ENCODE data around the gene EDEM1. TPM values are rescaled to one million over a fixed set of nuclear protein-coding genes. Genes with fewer than 3 reads are reported as not detected.

The EDEM1 gene
- total and polyA plus RNA-seq, 2 donors (not counting 1 experiment from before 2014, with no cell fraction given), result 58.3 to 167 TPM

DNA sequence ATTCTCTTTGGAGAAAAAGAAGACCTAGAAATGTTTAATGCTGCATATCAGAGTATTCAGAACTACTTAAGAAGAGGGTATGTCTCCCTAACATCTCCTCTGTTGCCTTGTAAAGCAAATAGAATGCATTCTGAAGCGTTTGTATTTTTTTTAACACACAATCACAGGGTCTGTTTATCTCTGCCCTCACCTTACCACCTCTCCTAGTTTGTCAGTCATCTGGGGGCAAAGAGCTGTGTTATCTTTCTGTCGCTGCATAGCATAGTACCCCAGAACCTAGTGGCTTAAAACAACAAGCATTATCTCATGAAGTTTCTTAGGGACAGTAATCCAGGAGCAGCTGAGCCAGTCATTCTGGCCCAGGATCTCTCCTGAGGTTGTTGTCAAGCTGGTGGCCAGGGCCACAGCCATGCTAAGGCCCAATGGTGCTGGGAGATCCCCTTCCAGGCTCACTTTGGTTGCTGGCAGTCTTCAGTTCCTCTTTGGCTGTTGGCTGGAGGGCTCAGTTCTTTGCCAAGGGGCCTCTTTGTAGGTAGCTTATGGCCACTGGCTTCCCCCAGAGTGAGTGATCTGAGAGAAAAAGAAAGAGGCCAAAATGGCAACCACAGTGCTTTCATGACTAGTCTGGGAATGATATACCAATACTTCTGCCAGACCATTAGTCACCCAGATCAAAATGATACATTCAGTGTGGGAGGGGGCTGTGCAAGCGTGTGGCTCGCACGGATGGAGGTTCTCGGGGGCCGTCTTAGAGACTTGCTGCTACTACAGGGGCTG lies 17.8 kb downstream of the EDEM1 start:
- H3K27ac ChIP-seq (ENCODE audit: low read length in 2 of 2), result peak overlapping the region; percentile 3 to 78
- Mint-ChIP-seq H3K9me3 (ENCODE audit: insufficient read depth) (no peaks in the 10 kb centered on the region), H3K4me1 (peaks cover 30% of the 10 kb centered on the region), H3K27ac (peak overlapping the region; percentile 90), H3K27me3 (no peaks in the 10 kb centered on the region), H3K4me3 (peak overlapping the region; percentile 71)
- no peak overlapping the region for H3K4me3 ChIP-seq (ENCODE audit: control extremely low read depth in 1 of 5, extremely low read depth in 1 of 5, insufficient read depth in 1 of 5, low read depth in 2 of 5, low read length in 4 of 5)
- no peaks in the 10 kb centered on the region for H3K9me3 ChIP-seq (ENCODE audit: control extremely low read depth in 1 of 3, control insufficient read depth in 2 of 3, insufficient read depth in 1 of 3, low read length in 2 of 3)
- peak; percentile 73 for DNase-seq
- peaks cover 39% of the 10 kb centered on the region for H4K20me1 ChIP-seq (ENCODE audit: control insufficient read depth, insufficient read depth, low read length, poor library complexity, severe bottlenecking)
- intact Hi-C loops (cut with micrococcal nuclease), result loop anchor here (2.0 to 5.0 kb wide), 2 partner anchors 17 to 33 kb away; no protein-coding TSS in a partner anchor
- ChIA-PET POLR2A (interaction anchor here (0.7 to 1.2 kb wide), 3 partner anchors 16 to 21 kb away, joined by 3 to 6 read pairs (median 5); partner anchors contain the start of gene EDEM1), CTCF (interaction anchor here (0.7 to 2.2 kb wide), 5 partner anchors 8 to 81 kb away, joined by 3 to 16 read pairs (median 4); partner anchors contain the start of gene EDEM1)
- H2AFZ ChIP-seq (ENCODE audit: insufficient read depth, low read depth, low read length, poor library complexity, severe bottlenecking), result no peak overlapping the region
- TF ChIP-seq EZH2 (IDR thresholded peaks at IDR 0.05; ENCODE audit: borderline replicate concordance, insufficient read depth, low read depth, low read length, poor library complexity, severe bottlenecking), result no peak
- TF ChIP-seq, protein P1, sequence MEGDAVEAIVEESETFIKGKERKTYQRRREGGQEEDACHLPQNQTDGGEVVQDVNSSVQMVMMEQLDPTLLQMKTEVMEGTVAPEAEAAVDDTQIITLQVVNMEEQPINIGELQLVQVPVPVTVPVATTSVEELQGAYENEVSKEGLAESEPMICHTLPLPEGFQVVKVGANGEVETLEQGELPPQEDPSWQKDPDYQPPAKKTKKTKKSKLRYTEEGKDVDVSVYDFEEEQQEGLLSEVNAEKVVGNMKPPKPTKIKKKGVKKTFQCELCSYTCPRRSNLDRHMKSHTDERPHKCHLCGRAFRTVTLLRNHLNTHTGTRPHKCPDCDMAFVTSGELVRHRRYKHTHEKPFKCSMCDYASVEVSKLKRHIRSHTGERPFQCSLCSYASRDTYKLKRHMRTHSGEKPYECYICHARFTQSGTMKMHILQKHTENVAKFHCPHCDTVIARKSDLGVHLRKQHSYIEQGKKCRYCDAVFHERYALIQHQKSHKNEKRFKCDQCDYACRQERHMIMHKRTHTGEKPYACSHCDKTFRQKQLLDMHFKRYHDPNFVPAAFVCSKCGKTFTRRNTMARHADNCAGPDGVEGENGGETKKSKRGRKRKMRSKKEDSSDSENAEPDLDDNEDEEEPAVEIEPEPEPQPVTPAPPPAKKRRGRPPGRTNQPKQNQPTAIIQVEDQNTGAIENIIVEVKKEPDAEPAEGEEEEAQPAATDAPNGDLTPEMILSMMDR (IDR thresholded peaks at IDR 0.05), result no peak
- peaks cover 75% of the 10 kb centered on the region for H3K79me2 ChIP-seq (ENCODE audit: control insufficient read depth, insufficient read depth, low read length)
- no peak overlapping the region for H3K9ac ChIP-seq (ENCODE audit: low read length)
- H3K4me1 ChIP-seq (ENCODE audit: control insufficient read depth in 2 of 2, insufficient read depth in 2 of 2, low read length in 2 of 2), result peaks cover 11 to 14% of the 10 kb centered on the region in 2 donors
- 60% methylated on average over 2 of the region's 7 CpGs for WGBS (ENCODE audit: insufficient coverage)
- H3K36me3 ChIP-seq (replicated peaks in 1 of 2; ENCODE audit: control extremely low read depth in 1 of 2, control insufficient read depth in 1 of 2, extremely low read depth in 1 of 2, insufficient read depth in 2 of 2, low read length in 1 of 2), result peaks cover 19 to 98% of the 10 kb centered on the region in 2 experiments
- H3K4me2 ChIP-seq (replicated peaks; ENCODE audit: low read depth, low read length, poor library complexity, severe bottlenecking), result peak overlapping the region; percentile 31
- ATAC-seq (ENCODE audit: low read depth), result peak; percentile 97
- no peaks in the 10 kb centered on the region for H3K27me3 ChIP-seq (replicated peaks in 1 of 4; ENCODE audit: control extremely low read depth in 1 of 4, control insufficient read depth in 3 of 4, insufficient read depth in 4 of 4, low read length in 3 of 4)

DNA sequence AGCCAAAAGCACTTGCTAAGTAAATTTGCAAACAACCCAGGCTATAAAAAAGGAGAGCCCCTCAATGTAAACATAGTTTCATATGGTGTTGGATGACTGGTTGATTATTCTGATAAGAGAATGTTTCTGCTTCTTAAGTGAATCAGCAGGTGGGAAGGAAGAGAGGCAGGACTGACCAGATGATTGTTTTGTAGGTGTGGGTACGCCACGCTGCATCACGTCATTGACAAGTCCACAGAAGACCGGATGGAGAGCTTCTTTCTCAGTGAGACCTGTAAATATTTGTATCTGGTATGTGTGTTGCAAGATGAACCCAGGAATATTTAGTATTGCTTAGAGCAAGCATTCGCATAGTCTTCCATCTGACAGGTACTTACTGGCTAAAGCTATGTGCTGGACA lies 23.4 kb downstream of the EDEM1 start:
- Histone ChIP-seq H3K27ac (ENCODE audit: low read length in 2 of 2) (no peak overlapping the region), H3K4me1 (ENCODE audit: control insufficient read depth in 2 of 2, insufficient read depth in 2 of 2, low read length in 2 of 2) (no peaks in the 10 kb centered on the region), H4K20me1 (ENCODE audit: control insufficient read depth, insufficient read depth, low read length, poor library complexity, severe bottlenecking) (peaks cover 56% of the 10 kb centered on the region), H3K9me3 (ENCODE audit: control extremely low read depth in 1 of 3, control insufficient read depth in 2 of 3, insufficient read depth in 1 of 3, low read length in 2 of 3) (no peaks in the 10 kb centered on the region), H3K36me3 (replicated peaks in 1 of 2; ENCODE audit: control extremely low read depth in 1 of 2, control insufficient read depth in 1 of 2, extremely low read depth in 1 of 2, insufficient read depth in 2 of 2, low read length in 1 of 2) (peaks cover 13 to 98% of the 10 kb centered on the region in 2 experiments), H3K4me3 (ENCODE audit: control extremely low read depth in 1 of 5, extremely low read depth in 1 of 5, insufficient read depth in 1 of 5, low read depth in 2 of 5, low read length in 4 of 5) (no peak overlapping the region), H3K27me3 (replicated peaks in 1 of 4; ENCODE audit: control extremely low read depth in 1 of 4, control insufficient read depth in 3 of 4, insufficient read depth in 4 of 4, low read length in 3 of 4) (no peaks in the 10 kb centered on the region), H3K9ac (ENCODE audit: low read length) (no peak overlapping the region), H2AFZ (ENCODE audit: insufficient read depth, low read depth, low read length, poor library complexity, severe bottlenecking) (no peak overlapping the region), H3K4me2 (replicated peaks; ENCODE audit: low read depth, low read length, poor library complexity, severe bottlenecking) (no peak overlapping the region), H3K79me2 (ENCODE audit: control insufficient read depth, insufficient read depth, low read length) (peaks cover 25% of the 10 kb centered on the region)
- no peak for TF ChIP-seq EZH2 (IDR thresholded peaks at IDR 0.05; ENCODE audit: borderline replicate concordance, insufficient read depth, low read depth, low read length, poor library complexity, severe bottlenecking)
- TF ChIP-seq, protein P1 (IDR thresholded peaks at IDR 0.05), result no peak
- ATAC-seq (ENCODE audit: low read depth), result no peak
- intact Hi-C loops (cut with micrococcal nuclease), result no loop called here
- Mint-ChIP-seq H3K9me3 (ENCODE audit: insufficient read depth) (no peaks in the 10 kb centered on the region), H3K4me3 (no peak overlapping the region), H3K27me3 (no peaks in the 10 kb centered on the region), H3K4me1 (peaks cover 2% of the 10 kb centered on the region), H3K27ac (no peak overlapping the region)
- DNase-seq, result no peak
- 96% methylated on average over 5 of the region's 5 CpGs for WGBS (ENCODE audit: insufficient coverage)
- ChIA-PET CTCF (no interaction called here), POLR2A (no interaction called here)

Measured in B cell (primary cell).